Left cardiac atrium (tissue), 4 donors: ENCODE results near the gene PPP2R2B. TPM values are rescaled to one million over a fixed set of nuclear protein-coding genes. Genes with fewer than 3 reads are reported as not detected.
A peak's percentile ranks its signal among the peaks of the same experiment; 100 is the strongest.

Source experiments
- ATAC-seq, 2 donors: fragments of 200-7000 bp; cut with Tn5 transposase; one replicate each; pipeline ENCODE4 v1.9.1; 2020; ENCODE audit warnings: mild to moderate bottlenecking in 2 of 2, moderate library complexity in 2 of 2
- DNase-seq: peaks from one replicate; pipeline ENCODE4 v3.0.0-alpha.2; 2020
- intact Hi-C, 2 donors: fragments of 100-400 bp; cut with DNase I; formaldehyde crosslinking; loops; one replicate each; pipeline versions ENCODE4 v1.14.1 to v1.15.1; 2022 to 2023
- long read RNA-seq: library from polyadenylated mRNA; unstranded; transcript quantifications from one replicate; pipeline ENCODE4 v2.0.0, GENCODE V29; 2021
- total RNA-seq, 2 donors: library from RNA; stranded (reverse); fragmentation: NEBNext Ultra II Directional; extraction: Animal tissue kit (Norgen Biotek cat#: 25700); gene quantifications; one replicate each; pipeline ENCODE4 v1.2.1, GENCODE V29; 2021
- donor health status: DM: no; HTN: yes; CAD: no.
- donor health status: DM: no; HTN: yes; CAD: no; lungs with severe emphysema.
- donor health status: DM: yes; HTN: yes; CAD: no.
- donor health status: Dilated cardiomyopathy.

Gene PPP2R2B
- 1 to 10 TPM in 1 of 2 donors, under 1 TPM in 1; 0.74 to 1.3 TPM for total RNA-seq
- long read RNA-seq, full-length matches to known transcripts, result 1 of 1 reads
- long read RNA-seq, partial matches to known transcripts, result 0 of 1 reads
- long read RNA-seq, other reads (novel, unspliced or antisense), result 0 of 1 reads

DNA sequence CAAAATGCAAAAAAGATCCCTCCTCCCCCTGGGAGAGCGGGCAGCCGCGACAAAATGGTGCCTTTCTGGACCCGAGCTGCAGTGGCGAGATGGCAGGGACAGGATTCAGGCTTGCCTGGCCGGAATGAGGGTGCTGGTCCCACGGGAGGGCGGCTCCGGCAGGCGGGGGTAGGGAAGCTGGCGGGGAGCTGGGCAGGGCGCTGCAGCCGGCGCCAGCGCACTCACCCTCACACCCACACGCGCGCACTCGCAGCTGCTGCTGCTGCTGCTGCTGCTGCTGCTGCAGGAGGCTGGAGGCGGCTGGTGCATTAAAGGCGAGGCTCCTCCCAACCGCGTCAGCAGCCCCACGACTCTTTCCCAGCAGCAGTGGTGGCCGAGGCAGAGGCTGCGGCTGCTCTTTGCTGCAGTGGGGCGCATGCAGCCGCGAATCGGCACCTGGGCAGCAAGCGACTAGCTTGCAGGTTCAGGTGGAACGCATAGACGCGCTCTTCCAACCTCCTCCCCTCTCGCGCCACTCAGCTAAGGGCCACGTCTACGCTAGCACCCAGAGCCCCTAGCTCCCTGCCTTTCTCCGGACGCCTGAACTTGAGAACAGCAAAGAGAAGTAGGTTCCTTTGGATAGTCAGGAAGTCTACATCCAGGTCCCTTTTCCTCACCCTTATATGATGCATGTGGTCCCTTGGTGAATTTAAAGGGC, at the start of gene PPP2R2B:
Gene PPP2R2B, minus strand, starts transcription at position 282 of the 697 bp plus-strand sequence.
- peak; percentile 33 for DNase-seq
- ATAC-seq, result peak; percentile 67 to 88
- intact Hi-C loops, result no loop called here

DNA sequence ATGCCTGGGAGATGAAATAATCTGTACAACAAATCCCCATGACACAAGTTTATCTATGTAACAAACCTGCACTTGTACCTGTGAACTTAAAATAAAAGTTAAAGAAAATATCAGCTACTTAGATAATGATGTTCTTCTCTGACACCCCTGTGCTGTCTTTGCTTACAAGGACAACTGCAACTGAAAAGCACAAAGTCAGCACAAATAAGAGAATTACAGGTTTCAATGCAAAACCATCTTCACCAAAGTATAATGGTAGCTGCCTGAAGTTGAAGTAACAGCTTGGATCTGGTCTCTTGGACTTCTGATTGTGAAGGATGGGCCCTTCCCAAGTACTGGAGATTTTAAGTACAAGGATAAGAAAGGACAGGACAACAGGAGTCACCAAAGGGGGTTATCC, 45.6 kb upstream of the PPP2R2B start:
- ATAC-seq, result no peak
- no peak for DNase-seq
- intact Hi-C loops, result no loop called here

DNA sequence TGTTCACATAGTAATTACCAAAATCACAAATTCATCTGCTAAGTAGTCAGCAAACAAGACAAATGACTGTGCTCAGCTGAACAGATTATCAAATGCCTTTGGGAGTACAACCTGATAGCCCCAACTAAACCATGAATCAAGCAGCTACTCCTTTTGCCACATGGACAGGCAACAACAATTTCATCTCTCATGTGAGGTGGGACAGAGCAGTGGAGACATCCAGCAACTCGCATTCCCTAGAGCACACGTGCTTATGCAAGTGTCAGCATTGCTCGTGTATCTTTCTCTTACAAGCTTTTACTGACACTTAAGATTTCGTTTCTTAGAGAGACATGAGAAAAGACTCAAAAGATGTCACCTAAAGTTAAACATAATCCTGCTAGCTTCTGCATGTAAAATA, 42.7 kb upstream of the PPP2R2B start:
- intact Hi-C loops, result no loop called here
- no peak for ATAC-seq
- no peak for DNase-seq

DNA sequence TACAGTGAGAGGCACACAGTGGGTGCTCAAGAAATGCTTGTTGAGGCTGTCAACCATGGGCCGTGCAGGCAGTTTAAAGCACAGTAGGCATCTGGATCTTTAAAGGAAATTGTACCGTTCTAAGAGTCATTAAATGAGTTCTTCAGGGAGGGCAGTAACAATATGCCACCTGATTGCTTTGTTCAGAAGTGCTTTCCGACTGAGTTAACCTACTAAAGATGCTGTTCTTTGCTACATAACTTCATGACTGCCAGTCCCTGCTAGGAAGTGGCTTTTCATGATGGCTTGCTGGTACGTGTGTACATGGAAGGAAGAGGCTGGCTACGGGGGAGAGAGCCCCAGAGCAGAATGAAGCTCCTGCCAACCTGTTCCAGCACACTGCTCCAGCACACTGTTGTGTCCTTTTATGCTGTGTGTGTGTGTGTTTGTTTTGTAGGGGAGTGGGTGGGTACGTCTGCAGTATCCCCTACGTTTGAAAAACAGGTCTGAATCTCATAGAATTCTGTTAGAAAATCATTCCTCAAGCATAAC, 41.9 kb upstream of the PPP2R2B start:
- ATAC-seq (no peak), DNase-seq (no peak)
- intact Hi-C loops, result no loop called here

DNA sequence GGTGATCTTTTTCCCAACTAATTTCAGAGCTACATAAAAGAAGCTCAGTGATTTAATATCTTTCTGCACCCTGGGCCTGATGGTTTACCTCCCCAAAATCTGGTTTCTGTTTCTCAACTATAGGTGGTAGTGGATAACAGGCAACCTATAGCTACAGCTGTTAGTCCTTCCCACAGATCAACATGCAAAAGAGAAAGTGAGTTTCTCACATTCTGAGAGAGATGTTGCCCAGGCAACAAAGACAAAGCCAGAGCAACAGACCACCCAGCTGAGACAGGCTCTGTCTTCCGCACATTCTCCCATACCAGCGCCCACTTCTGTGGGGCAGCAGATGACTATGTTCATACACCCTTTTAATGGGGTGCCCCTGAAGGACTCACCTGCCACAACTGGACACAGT, 40.7 kb upstream of the PPP2R2B start:
- ATAC-seq, result no peak
- intact Hi-C loops, result no loop called here
- DNase-seq, result no peak

DNA sequence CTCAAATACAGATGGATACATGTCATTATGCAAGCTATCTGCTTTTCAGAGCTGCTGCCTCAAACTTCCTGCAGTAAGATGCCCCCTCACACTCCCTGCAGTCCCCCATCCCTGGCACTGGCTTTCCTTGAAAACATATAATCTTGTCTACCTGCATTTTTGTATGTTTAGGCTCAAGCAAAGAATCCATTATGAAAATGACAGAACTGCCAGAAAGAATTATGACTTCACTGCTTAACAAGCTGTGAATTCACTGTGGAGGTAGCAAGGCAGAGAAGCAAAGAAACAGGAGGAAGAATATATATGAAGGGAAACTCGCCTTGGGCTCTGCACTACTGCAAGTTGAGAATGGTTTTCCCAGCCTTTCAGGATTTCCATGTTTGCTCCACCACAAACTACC, 39.4 kb upstream of the PPP2R2B start:
- intact Hi-C loops, result no loop called here
- ATAC-seq, result no peak
- no peak for DNase-seq

DNA sequence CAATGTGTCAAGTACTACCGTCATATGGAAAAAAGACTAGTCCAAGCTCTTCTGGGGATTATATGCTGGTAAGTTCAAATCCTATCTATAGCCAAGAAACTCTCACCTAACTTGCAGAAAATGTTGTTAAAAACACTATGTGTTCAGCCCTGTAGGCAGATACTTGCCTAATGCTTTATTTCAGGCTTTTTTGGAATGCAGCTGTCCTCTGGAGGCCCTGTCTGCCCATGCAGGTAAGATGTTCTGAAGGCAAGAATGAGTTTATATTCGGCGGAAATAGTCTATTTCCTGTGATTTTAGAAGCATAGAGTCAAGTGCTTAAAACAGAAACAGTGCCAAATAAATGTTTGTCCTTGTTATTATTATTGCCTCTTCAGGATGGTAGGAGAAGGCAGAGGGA, 34.3 kb upstream of the PPP2R2B start:
- DNase-seq (no peak), ATAC-seq (no peak)
- intact Hi-C loops, result no loop called here

DNA sequence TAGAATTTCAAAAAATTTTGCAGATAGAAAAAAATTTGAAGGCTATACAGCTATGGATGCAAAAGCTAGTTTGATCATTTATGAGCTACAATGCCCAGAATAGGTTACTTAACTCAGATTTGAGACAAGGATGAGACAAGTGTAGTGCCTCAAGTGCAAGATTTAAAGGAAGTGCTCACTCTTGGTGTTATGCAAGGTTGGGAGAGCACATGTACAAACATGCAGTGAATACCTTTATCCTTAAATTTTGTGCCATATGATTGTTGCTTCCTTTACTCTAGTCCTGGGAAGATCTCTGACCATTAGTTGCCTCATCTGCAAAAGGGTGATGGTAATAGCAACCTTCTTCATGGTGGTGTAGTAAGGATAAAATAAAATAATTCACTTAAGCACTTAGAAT, 31.7 kb upstream of the PPP2R2B start:
- intact Hi-C loops, result no loop called here
- ATAC-seq (no peak), DNase-seq (no peak)

DNA sequence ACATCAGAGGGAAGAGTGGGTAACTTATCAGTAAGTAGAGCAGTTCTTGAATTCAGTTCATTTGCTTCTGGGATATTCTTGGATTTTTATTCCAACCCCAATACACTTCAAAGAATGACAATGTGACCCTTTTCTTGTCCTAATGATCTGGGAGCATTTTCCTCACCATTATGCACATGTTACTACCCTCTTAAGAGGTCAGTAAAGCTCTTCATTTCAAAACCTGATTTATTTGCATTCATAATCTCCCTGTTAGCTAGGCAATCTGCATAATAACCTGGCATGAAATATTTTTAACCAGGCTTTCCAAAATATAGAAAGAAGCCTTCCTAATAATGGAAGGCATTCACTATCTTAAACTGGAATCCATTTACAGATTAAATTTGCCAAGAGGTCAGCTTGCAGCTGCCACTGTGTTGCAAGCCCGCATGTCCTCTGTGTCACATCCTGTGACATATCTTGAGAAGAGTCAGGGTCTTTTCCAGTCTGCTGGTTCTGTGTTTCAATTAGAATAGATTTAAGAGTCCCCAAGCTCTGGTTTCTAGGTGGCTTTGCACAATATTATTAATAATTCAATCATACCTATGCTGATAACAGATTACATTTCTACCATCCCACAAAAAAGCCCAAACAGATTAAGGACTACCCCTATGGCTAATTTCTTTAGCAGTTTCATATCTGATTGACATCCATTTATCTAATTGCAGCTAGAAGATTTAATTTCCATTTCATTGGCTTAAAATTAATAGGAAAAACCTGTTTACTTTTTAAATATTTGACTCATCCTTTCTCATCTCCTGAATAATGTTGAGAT, 30.9 kb upstream of the PPP2R2B start:
- intact Hi-C loops, result no loop called here
- ATAC-seq (no peak), DNase-seq (no peak)

DNA sequence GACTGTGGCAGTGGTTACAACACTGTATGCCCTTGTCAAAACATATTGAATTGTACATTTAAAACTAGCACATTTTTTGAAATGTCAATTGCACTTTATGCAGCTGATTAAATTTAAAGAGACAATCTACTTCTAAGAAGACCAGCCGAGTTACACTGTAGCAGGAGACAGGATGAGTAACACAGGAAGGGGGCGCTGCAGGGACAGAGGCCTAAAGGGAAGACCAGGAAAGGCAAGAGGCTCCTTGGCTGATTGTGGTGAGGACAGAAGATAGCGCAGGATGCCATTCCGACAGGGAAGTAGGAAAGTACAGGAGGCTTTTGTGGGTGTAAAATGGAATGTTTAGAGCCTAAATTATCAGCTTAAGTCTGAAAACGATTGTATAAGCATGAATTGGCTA, 28.2 kb upstream of the PPP2R2B start:
- DNase-seq (peak; percentile 16), ATAC-seq (no peak)
- intact Hi-C loops, result no loop called here

DNA sequence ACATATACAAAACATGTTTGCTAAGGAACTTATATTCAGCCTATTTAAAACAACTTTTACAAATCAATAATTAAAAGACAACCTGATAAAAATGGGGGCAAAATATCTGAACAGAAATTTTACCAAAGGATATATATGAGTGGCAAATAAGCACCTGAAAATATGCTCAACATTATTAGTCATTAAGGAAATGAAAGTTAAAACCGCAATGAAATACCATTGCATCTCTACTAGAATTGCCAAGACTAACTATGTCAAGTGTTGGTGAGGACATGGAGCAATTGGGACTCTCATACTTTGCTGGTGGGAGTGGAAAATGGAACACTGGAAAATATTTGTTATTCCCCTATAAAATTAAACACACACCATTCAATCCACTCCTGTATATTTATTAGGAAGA, 26.3 kb upstream of the PPP2R2B start:
- ATAC-seq, result no peak
- intact Hi-C loops, result no loop called here
- DNase-seq, result no peak

DNA sequence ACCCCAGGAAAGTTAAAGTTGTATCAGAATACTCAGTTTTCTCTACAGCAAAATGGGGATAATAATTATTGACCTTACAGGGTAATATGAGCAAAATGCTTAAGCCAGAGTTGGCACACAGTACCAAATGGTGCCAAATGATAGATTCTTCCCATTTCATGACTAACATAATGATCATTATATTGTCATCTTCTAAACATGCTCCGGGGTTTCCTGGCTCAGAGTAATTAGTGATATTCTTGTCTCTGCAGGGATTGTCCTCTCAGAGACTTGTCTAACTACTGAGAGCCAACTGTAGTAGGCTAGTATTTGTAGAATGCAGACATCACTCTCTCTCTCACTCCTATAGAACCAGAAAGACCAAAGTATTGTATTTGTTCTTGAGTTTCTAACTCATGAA, 25.2 kb upstream of the PPP2R2B start:
- DNase-seq, result no peak
- intact Hi-C loops, result no loop called here
- no peak for ATAC-seq

DNA sequence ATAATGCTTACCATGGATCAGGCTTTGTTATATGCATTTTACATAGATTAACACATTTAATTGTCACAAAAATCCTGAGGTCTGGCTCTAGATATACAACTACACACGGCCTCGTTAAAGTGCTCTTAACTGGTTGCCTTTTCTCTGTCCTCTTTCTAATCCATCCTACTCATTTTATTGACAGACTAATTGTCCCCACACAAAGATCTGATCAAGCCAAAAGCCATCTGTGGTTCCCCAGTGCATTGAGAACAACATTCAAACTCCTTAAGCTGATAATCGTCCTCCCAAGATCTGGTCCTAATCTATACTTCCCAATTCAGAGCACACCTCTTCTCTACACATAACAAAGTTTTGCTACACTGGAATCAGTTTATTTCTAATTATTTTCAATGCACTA, 23.9 kb upstream of the PPP2R2B start:
- ATAC-seq (no peak), DNase-seq (no peak)
- intact Hi-C loops, result no loop called here

DNA sequence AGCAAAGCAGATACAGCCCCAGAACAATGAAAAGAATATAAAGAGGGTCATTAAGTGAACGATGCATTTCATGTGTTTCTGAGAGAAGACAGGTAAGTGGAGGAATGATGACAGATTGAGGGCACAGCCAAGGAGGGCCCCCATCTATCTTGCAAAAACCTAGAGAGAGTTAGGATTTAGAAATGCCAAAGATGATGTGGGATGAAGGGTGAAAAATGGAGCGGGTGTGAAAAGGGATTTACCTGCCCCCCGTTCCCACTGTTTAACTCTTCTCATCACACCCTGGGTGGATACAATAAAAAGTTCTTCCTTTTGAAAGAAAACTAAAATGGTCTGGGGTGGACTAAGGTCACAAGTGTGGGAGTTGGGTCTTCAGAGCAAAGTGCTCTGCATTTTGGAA, 18.5 kb upstream of the PPP2R2B start:
- ATAC-seq (no peak), DNase-seq (no peak)
- intact Hi-C loops, result no loop called here

DNA sequence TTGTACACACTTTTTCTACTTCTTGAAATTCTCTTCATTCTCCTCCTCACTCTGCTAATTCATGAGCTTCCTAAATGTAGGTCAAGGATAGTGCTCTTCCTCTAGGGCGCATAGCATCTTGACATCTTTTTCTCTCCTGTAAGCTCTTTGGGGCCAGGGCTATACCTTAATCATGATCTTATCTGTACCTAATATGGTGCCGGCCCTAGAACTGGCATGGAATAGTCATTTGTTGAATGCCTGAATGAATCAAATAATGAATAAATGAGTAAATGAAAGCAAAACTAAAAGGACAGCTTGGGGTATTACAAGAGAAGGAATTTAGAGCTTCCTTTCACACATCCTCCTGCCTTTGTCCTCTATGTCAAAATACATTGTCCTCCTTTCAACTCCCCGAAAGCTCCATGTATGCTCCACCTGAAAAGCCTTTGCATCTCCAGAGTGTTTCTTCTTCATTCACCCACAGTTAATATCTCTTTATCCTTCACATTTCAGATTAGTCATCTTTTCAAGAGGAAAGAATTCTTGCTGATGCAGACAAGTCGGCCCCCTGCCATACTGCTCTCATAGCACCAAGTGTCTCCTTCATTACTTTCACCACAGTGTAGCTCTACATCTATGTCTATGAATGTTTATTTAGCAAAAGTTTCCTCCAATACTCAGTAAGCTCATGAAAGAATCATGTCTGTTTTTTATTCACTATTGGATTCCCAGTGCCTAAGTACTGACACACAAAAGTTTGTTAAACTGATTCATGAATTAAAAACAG, 16.4 kb upstream of the PPP2R2B start:
- intact Hi-C loops, result no loop called here
- ATAC-seq (no peak), DNase-seq (no peak)

DNA sequence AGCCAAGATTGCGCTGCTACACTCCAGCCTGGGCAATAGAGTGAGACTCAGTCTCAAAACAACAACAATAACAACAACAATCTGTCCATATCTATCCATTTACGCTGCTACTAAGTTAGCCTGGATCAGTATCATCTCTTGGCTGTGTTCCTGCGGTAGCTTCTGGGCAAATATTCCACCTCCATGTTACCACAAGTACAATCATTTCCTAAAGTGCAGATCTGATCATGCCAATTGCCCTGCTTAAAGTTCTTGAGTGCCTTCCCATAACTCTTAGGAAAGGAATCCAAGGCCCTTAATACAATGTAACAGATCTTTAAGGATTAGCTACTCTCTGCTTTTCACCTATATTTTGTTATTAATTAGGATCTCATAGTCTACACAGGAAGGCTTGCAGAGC, 15.4 kb upstream of the PPP2R2B start:
- DNase-seq, result no peak
- ATAC-seq, result no peak
- intact Hi-C loops, result no loop called here

DNA sequence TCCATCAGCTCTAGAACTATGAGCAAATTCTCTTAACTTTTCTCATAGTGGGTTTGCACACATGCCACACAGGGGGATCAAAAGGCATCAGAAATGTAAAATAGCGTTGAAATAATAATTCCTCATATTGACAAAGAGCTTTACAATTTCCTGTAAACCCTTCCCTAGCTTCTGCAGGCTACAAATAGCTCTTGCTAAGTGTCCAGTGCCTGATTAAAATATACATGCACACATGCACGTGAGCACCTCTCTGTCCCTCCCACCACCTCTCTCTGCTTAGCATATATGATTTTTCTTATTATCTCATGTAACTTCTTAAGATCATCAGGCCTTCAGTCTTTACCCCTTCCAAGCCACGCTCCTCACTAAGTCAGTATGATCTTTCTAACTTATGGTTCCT, 13.7 kb upstream of the PPP2R2B start:
- DNase-seq (no peak), ATAC-seq (no peak)
- intact Hi-C loops, result no loop called here

DNA sequence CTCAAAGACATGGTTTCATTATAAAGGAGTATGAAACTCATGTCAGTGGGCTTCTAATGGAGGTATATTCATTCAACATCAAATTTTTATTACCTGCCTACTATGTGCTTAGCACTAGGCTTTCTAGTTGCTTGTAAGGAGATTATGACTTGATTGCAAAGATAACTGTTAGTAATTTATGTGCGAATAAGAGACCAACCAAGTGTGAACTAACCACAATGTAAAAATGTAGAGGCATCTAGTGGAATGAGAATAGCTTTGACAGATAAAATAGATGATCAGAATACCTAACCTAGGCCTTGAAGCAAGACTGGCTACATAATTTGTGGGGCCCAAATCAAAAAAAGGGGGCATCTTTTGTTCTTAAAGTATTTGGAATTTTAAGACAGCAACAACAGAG, 13.0 kb upstream of the PPP2R2B start:
- ATAC-seq (no peak), DNase-seq (no peak)
- intact Hi-C loops, result no loop called here

DNA sequence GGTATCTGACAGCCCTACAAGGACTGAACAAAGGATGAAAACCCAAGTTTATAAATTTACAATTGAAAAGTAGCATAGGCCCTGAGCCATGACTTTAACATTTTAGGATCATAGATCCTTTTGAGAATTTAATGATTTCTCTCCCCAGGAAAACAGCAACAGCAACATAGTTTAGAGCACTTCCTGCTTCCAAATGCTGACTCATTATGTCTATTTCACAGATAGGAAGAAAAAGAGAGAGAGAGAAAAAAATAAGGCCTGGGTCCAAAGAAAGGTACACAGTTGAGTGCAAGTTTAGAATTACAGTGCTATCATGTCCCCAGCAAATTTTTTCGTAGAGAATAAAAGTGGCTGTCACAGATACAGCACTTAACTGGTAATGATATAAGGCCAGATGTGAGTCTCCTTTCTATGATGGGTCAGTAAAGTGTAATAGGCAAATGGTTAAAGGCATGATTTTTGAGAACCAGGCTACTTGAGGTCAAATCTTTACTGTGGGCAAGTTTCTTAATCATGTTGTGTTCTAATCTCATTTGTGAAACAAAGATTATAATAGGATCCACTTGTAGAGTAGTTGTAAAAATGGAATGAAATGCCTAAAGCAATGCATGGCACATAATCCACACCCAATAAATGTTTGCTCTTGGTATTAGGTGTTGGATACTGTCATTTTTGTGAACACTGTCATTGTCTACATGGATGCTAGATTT, 12.3 kb upstream of the PPP2R2B start:
- intact Hi-C loops, result no loop called here
- no peak for DNase-seq

More for the DNA sequence above, 12.3 kb upstream of the PPP2R2B start:
- ATAC-seq, result no peak
